Head of caudate nucleus (tissue), 42 donors: ENCODE measurements around the gene RELCH.

Experiments used
- DNase-seq, 42 donors: peaks; one replicate each; pipeline versions ENCODE4 v3.0.0 to v3.0.0-alpha.2; 2020 to 2021; ENCODE audit warnings: mixed read lengths in 7 of 42
- intact Hi-C: fragments of 100-400 bp; cut with DNase I; formaldehyde crosslinking; loops from one replicate; pipeline ENCODE4 v1.15.0; 2022

Gene RELCH

DNA sequence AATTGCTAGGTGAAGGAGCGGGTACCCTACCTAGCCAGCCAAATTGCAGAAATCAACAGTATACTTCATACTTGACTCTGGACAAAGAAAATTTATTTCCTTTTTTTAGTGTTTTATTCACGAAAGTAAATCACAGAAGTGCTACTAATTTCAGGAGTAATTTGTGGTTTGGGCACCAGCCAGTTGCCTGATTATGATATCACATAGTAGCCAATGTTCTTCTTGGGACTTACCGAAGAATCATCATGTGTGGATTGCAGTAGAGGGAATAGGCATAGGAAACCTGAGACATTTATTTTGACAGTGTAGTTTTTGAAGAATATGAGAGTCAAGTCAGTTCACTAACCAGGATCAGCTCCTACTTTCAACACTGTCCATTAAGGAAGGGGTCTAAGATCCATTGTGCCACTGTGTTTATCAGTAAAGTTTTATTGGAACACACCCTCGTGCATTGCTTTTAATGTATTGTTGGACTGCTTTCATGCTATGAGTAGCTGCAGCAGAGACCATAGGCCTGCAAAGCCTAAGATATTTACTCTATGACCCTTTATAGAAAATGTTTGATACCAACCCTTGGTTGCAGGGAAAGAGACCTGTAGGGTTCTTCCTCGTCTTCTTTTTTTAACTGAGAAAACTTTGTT is 170.1 kb downstream of the RELCH start:
- intact Hi-C loops = no loop called here
- DNase-seq = no peak
